ENCODE data around the gene CLCN3.

DNA sequence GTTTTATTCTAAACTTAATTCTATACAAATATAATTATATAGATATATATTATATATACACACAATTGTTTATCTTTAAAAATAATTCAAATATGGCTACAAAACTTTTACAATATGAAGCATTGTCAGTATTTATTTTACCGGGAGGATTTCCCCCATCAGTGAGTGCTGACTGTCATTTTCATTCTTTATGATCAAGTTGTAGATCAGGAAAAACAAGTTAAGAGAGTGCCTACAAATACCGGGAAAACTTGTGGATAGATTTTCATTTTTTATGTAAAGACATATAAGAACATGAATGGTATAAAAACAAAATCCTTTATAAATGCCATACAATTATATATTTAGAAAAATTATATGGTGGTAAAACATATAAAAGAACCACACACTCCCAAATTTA, 37.8 kb downstream of the CLCN3 start:
- TF ChIP-seq CTCF (IDR thresholded peaks at IDR 0.05; ENCODE audit: poor library complexity) (no peak), EZH2phosphoT487 (IDR thresholded peaks at IDR 0.05; ENCODE audit: low read depth, severe bottlenecking, unreplicated experiment) (no peak), EZH2 (IDR thresholded peaks at IDR 0.05; ENCODE audit: borderline replicate concordance) (no peak)
